H1 (cell line): ENCODE results near the gene REPS2. TPM values are rescaled to one million over a fixed set of nuclear protein-coding genes. Genes with fewer than 3 reads are reported as not detected.

Source experiments
- CTCF ChIA-PET: fragments of 300-600 bp; sonication (Branson Sonifier 250); formaldehyde crosslinking; loops from one replicate; lab custom pipeline; 2021; ENCODE audit not compliant: partially characterized antibody; lab: Charles Lee
- POLR2A ChIA-PET: fragments of 300-600 bp; sonication (Branson Sonifier 250); formaldehyde crosslinking; loops from one replicate; lab custom pipeline; 2021; ENCODE audit warnings: inconsistent platforms; ENCODE audit not compliant: partially characterized antibody; lab: Charles Lee
- DNase-seq, 2 experiments: peaks; one replicate each; pipeline versions ENCODE4 v3.0.0 to v3.0.0-alpha.2; 2010 to 2022; ENCODE audit warnings: low spot score in 2 of 2, low read depth in 1 of 2, mixed read lengths in 1 of 2
- FAIRE-seq: peaks from 2 replicates; lab custom pipeline; 2011; peaks lifted over from hg19 to GRCh38; lab: Jason Lieb, UNC
- H2AFZ ChIP-seq: 2 replicates; pipeline ENCODE4 v1.8.1; 2012; ENCODE audit warnings: low read length, inconsistent platforms
- H2AK5ac ChIP-seq: 2 replicates; pipeline ENCODE4 v1.6.1; 2013; ENCODE audit warnings: low read depth, low read length
- H2BK120ac ChIP-seq: replicated peaks from 2 replicates; pipeline ENCODE3; 2013; ENCODE audit warnings: low read depth, low read length, inconsistent platforms
- H2BK12ac ChIP-seq: 2 replicates; pipeline ENCODE4 v1.6.1; 2013; ENCODE audit warnings: low read depth, low read length
- H2BK15ac ChIP-seq: 2 replicates; pipeline ENCODE4 v1.6.1; 2013; ENCODE audit warnings: low read length
- H2BK20ac ChIP-seq: 2 replicates; pipeline ENCODE4 v1.6.1; 2013; ENCODE audit warnings: low read length
- H2BK5ac ChIP-seq: 2 replicates; pipeline ENCODE4 v1.6.1; 2013; ENCODE audit warnings: low read depth, low read length
- H3K14ac ChIP-seq: 2 replicates; pipeline ENCODE4 v1.6.1; 2013; ENCODE audit warnings: inconsistent platforms; ENCODE audit not compliant: insufficient read length
- H3K18ac ChIP-seq: 2 replicates; pipeline ENCODE4 v1.6.1; 2013; ENCODE audit warnings: low read length; ENCODE audit errors: extremely low read depth
- H3K23ac ChIP-seq: 2 replicates; pipeline ENCODE4 v1.6.1; 2013; ENCODE audit warnings: inconsistent platforms; ENCODE audit not compliant: insufficient read length
- H3K23me2 ChIP-seq: 2 replicates; pipeline ENCODE4 v1.6.1; 2013; ENCODE audit warnings: low read depth, low read length
- H3K27ac ChIP-seq: 2 replicates; pipeline ENCODE4 v1.6.1; 2011; ENCODE audit warnings: low read depth, low read length, inconsistent platforms
- H3K27me3 ChIP-seq, 4 experiments: replicated peaks in 1 of 4; 1 replicate in 1 of 4; 2 replicates in 3 of 4; pipeline versions ENCODE4 v1.6.1 to v1.8.1; 2011 to 2013; ENCODE audit warnings: low read length in 3 of 4, mild to moderate bottlenecking in 3 of 4, inconsistent platforms in 2 of 4, mixed read lengths in 2 of 4, moderate library complexity in 1 of 4; ENCODE audit not compliant: control insufficient read depth in 3 of 4, insufficient read depth in 3 of 4; ENCODE audit errors: extremely low read depth in 1 of 4
- H3K36me3 ChIP-seq, 4 experiments: 2 replicates each; pipeline versions ENCODE4 v1.6.1 to v1.8.1; 2011 to 2013; ENCODE audit warnings: mild to moderate bottlenecking in 4 of 4, low read length in 3 of 4, moderate library complexity in 2 of 4, control low read depth in 1 of 4, inconsistent platforms in 1 of 4; ENCODE audit not compliant: insufficient read depth in 4 of 4, control insufficient read depth in 2 of 4
- H3K4ac ChIP-seq: replicated peaks from 2 replicates; pipeline ENCODE3; 2013; ENCODE audit warnings: low read length, low read depth, mixed read lengths, inconsistent platforms; ENCODE audit not compliant: insufficient read length
- H3K4me1 ChIP-seq, 4 experiments: replicated peaks in 1 of 4; 1 replicate in 1 of 4; 2 replicates in 3 of 4; pipeline versions ENCODE4 v1.6.1 to v1.8.1; 2011 to 2013; ENCODE audit warnings: low read length in 3 of 4, inconsistent platforms in 2 of 4, mixed read lengths in 1 of 4; ENCODE audit not compliant: insufficient read depth in 4 of 4, control insufficient read depth in 3 of 4
- H3K4me2 ChIP-seq, 2 experiments: 2 replicates each; pipeline versions ENCODE4 v1.6.1 to v1.8.1; 2011 to 2013; ENCODE audit warnings: low read depth in 2 of 2, low read length in 2 of 2, control low read depth in 1 of 2, inconsistent platforms in 1 of 2, mild to moderate bottlenecking in 1 of 2; ENCODE audit not compliant: insufficient read depth in 1 of 2
- H3K4me3 ChIP-seq, 4 experiments: fragments of 200-600, 300-600 bp in 1 of 4; sonication (generic), shearing (Covaris generic), sonication (Bioruptor Twin) in 1 of 4; 2 replicates each; pipeline versions ENCODE4 v1.5.1 to v1.8.1; 2011 to 2016; ENCODE audit warnings: low read length in 4 of 4, low read depth in 3 of 4, control low read depth in 2 of 4, inconsistent platforms in 2 of 4, mild to moderate bottlenecking in 2 of 4, mixed read lengths in 1 of 4, moderate library complexity in 1 of 4; ENCODE audit not compliant: insufficient read depth in 2 of 4; ENCODE audit errors: extremely low read depth in 1 of 4
- H3K56ac ChIP-seq: replicated peaks from 2 replicates; pipeline ENCODE3; 2013; ENCODE audit warnings: low read depth, mild to moderate bottlenecking, mixed read lengths, low read length, inconsistent platforms; ENCODE audit not compliant: insufficient read length
- H3K79me1 ChIP-seq: 2 replicates; pipeline ENCODE4 v1.6.1; 2013; ENCODE audit warnings: low read depth, low read length, control low read depth
- H3K79me2 ChIP-seq, 2 experiments: 2 replicates each; pipeline versions ENCODE4 v1.6.1 to v1.8.1; 2012 to 2013; ENCODE audit warnings: low read length in 2 of 2, mild to moderate bottlenecking in 2 of 2, inconsistent platforms in 1 of 2; ENCODE audit not compliant: insufficient read depth in 2 of 2, control insufficient read depth in 1 of 2
- H3K9ac ChIP-seq, 4 experiments: replicated peaks in 1 of 4; 1 replicate in 1 of 4; 2 replicates in 3 of 4; pipeline versions ENCODE4 v1.6.1 to v1.8.1; 2011 to 2013; ENCODE audit warnings: low read depth in 3 of 4, low read length in 3 of 4, control low read depth in 2 of 4, mild to moderate bottlenecking in 2 of 4, moderate library complexity in 2 of 4, inconsistent platforms in 1 of 4; ENCODE audit errors: extremely low read depth in 1 of 4
- H3K9me3 ChIP-seq, 2 experiments: 2 replicates each; pipeline versions ENCODE4 v1.6.1 to v1.8.1; 2012 to 2013; ENCODE audit warnings: mild to moderate bottlenecking in 2 of 2, moderate library complexity in 2 of 2, control low read depth in 1 of 2, inconsistent platforms in 1 of 2, low read depth in 1 of 2, low read length in 1 of 2, mixed read lengths in 1 of 2; ENCODE audit not compliant: insufficient read depth in 2 of 2
- H4K20me1 ChIP-seq, 2 experiments: replicated peaks in 1 of 2; 2 replicates each; pipeline versions ENCODE3 to v1.8.1; 2011 to 2013; ENCODE audit warnings: inconsistent platforms in 2 of 2, low read length in 2 of 2, mild to moderate bottlenecking in 1 of 2; ENCODE audit not compliant: insufficient read depth in 2 of 2, control insufficient read depth in 1 of 2
- H4K5ac ChIP-seq: 2 replicates; pipeline ENCODE4 v1.6.1; 2013; ENCODE audit warnings: low read length, low read depth, mixed read lengths, inconsistent platforms; ENCODE audit not compliant: insufficient read length
- H4K8ac ChIP-seq: 2 replicates; pipeline ENCODE4 v1.8.0; 2013; ENCODE audit warnings: mild to moderate bottlenecking, moderate library complexity, low read length, inconsistent platforms; ENCODE audit not compliant: insufficient read depth; ENCODE audit errors: extremely low read depth
- H4K91ac ChIP-seq: replicated peaks from 2 replicates; pipeline ENCODE3; 2013; ENCODE audit warnings: low read length, mixed read lengths, inconsistent platforms; ENCODE audit not compliant: insufficient read length
- ATF3 ChIP-seq: IDR thresholded peaks from 2 replicates; pipeline ENCODE4 v1.6.1; 2011; ENCODE audit warnings: low read depth, mild to moderate bottlenecking, low read length; ENCODE audit not compliant: insufficient read depth
- BACH1 ChIP-seq: IDR thresholded peaks from 2 replicates; pipeline ENCODE4 v1.6.1; 2012; ENCODE audit warnings: low read length, improper control_type of control experiment
- CBX8 ChIP-seq: fragments of 300-800, 300-1000 bp; sonication (generic); IDR thresholded peaks from 2 replicates; pipeline ENCODE4 v1.7.1; 2016; ENCODE audit warnings: low read depth, low read length, borderline replicate concordance
- CREB1 ChIP-seq: IDR thresholded peaks from 2 replicates; pipeline ENCODE4 v1.6.1; 2012; ENCODE audit warnings: inconsistent platforms
- GABPA ChIP-seq: IDR thresholded peaks from 2 replicates; pipeline ENCODE4 v1.6.1; 2011; ENCODE audit warnings: mild to moderate bottlenecking, low read length, moderate library complexity, borderline replicate concordance; ENCODE audit not compliant: insufficient read depth
- GTF2F1 ChIP-seq: IDR thresholded peaks from 2 replicates; pipeline ENCODE4 v1.6.1; 2012; ENCODE audit warnings: low read depth, low read length, improper control_type of control experiment, borderline replicate concordance
- JUND ChIP-seq: IDR thresholded peaks from 2 replicates; pipeline ENCODE4 v1.6.1; 2011; ENCODE audit warnings: mild to moderate bottlenecking, improper control_type of control experiment, low read length
- KDM5A ChIP-seq: fragments of 200-600 bp; IDR thresholded peaks from 2 replicates; pipeline ENCODE4 v1.7.1; 2012; ENCODE audit warnings: mild to moderate bottlenecking, low read length, inconsistent platforms, mixed read lengths
- NANOG ChIP-seq: IDR thresholded peaks from 2 replicates; pipeline ENCODE4 v1.6.1; 2011; ENCODE audit warnings: low read length, low read depth, mild to moderate bottlenecking, inconsistent platforms; ENCODE audit not compliant: insufficient read depth, poor library complexity, severe bottlenecking
- PHF8 ChIP-seq: fragments of 200-600 bp; sonication (generic); conservative IDR thresholded peaks from 2 replicates; pipeline ENCODE4 v1.7.1; 2012; ENCODE audit warnings: low read depth, mild to moderate bottlenecking, inconsistent platforms, low read length, moderate library complexity
- SIRT6 ChIP-seq: IDR thresholded peaks from one replicate; pipeline ENCODE4 v1.7.1; 2012; ENCODE audit warnings: low read length, inconsistent platforms
- SUZ12 ChIP-seq: fragments of 200-600 bp; sonication (generic); IDR thresholded peaks from 2 replicates; pipeline ENCODE4 v1.6.1; 2012; ENCODE audit warnings: mild to moderate bottlenecking, inconsistent platforms, low read length, moderate library complexity, mixed read lengths
- TAF7 ChIP-seq: optimal IDR thresholded peaks from 2 replicates; pipeline ENCODE3; 2011; ENCODE audit warnings: low read depth, mild to moderate bottlenecking, inconsistent platforms, low read length, moderate library complexity, borderline replicate concordance
- WGBS, 2 experiments: shearing (Covaris generic) in 1 of 2; methylation state at CpG; one replicate each; pipeline versions ENCODE4 v1.1.6 to v1.1.7; 2013 to 2015; ENCODE audit warnings: low lambda C conversion rate in 2 of 2, mixed read lengths in 2 of 2, inconsistent platforms in 1 of 2, low coverage in 1 of 2, missing lambda C conversion rate in 1 of 2; ENCODE audit not compliant: insufficient replicate concordance in 2 of 2, insufficient coverage in 1 of 2, insufficient read length in 1 of 2; ENCODE audit errors: extremely low coverage in 1 of 2, missing lambda C conversion rate in 1 of 2; 5-methylcytosine and 5-hydroxymethylcytosine counted together
- polyA plus RNA-seq, 7 experiments: library from polyadenylated mRNA; depleted of rRNA in 3 of 7; stranded (reverse) in 5 of 7; unstranded in 2 of 7; fragments of >200 nt in 5 of 7; fragments of 200-250 nt in 2 of 7; gene quantifications; 1 replicate in 5 of 7; 2 replicates in 1 of 7; 4 replicates in 1 of 7; pipeline versions ENCODE4 v1.2.1 to v1.2.3, GENCODE V29; 2011 to 2013; ENCODE audit warnings: missing spikeins in 2 of 7, mixed read lengths in 2 of 7
- total RNA-seq: library from RNA; stranded (reverse); fragmentation: NEBNext Ultra II Directional; extraction: Animal tissue kit (Norgen Biotek cat#: 25700); gene quantifications from 2 replicates; pipeline ENCODE4 v1.2.1, GENCODE V29; 2021

Gene REPS2
- total and polyA plus RNA-seq, 2 of the 8 experiments (the other 6 are each of a cell fraction or from before 2014, with no cell fraction given): 0.79 to 4.3 TPM

- Histone ChIP-seq H2BK120ac (no peak overlapping the region), H2AFZ (no peak overlapping the region), H3K4me3 (no peak overlapping the region), H3K4ac (no peak overlapping the region), H3K18ac (no peak overlapping the region), H4K8ac (no peak overlapping the region), H3K27ac (no peak overlapping the region), H3K4me1 (no peaks in the 10 kb centered on the region), H3K9ac (no peak overlapping the region), H2AK5ac (no peak overlapping the region), H3K9me3 (no peaks in the 10 kb centered on the region), H3K79me2 (no peaks in the 10 kb centered on the region), H4K5ac (no peak overlapping the region), H3K23me2 (no peaks in the 10 kb centered on the region), H3K79me1 (no peaks in the 10 kb centered on the region), H3K27me3 (no peaks in the 10 kb centered on the region), H2BK20ac (no peak overlapping the region), H2BK5ac (no peak overlapping the region), H2BK12ac (no peak overlapping the region), H3K56ac (no peak overlapping the region), H2BK15ac (no peak overlapping the region), H3K36me3 (no peaks in the 10 kb centered on the region), H3K4me2 (no peak overlapping the region), H4K20me1 (no peaks in the 10 kb centered on the region), H3K14ac (no peak overlapping the region), H4K91ac (no peak overlapping the region), H3K23ac (no peak overlapping the region)
- no peak for FAIRE-seq
- DNase-seq: no peak
- WGBS, 2 experiments: 85% methylated on average over 3 of the region's 8 CpGs; no CpG with 5 or more reads in 1 of the 2 experiments
- CTCF ChIA-PET: interaction anchor here (0.6 to 1.1 kb wide), 4 partner anchors 91 to 143 kb away, joined by 3 read pairs; no protein-coding TSS in a partner anchor
- POLR2A ChIA-PET: interaction anchor here (0.6 to 0.7 kb wide), 2 partner anchors 105 to 292 kb away, joined by 3 read pairs; no protein-coding TSS in a partner anchor
- TF ChIP-seq BACH1 (no peak), NANOG (no peak), GABPA (no peak), SUZ12 (no peak), PHF8 (no peak), TAF7 (no peak), GTF2F1 (no peak), SIRT6 (no peak), ATF3 (no peak), CREB1 (no peak), CBX8 (no peak), JUND (no peak), KDM5A (no peak)
Observed at GRCh38 chrX:16903274-16904022, 43.0 kb upstream of the REPS2 start.
